HFF-Myc (cell line): ENCODE measurements around the gene WDHD1.
A peak's percentile ranks its signal among the peaks of the same experiment; 100 is the strongest.
"Not testable (repeated sequence)": the region's sequence is repeated elsewhere in the genome, so short reads cannot be mapped to it uniquely, and the experiment has no call there.

Source experiments
- DNase-seq: peaks from one replicate; pipeline ENCODE4 v3.0.0-alpha.2; 2011; ENCODE audit warnings: low read depth; ENCODE audit errors: extremely low read depth
- H3K4me3 ChIP-seq: replicated peaks from 2 replicates; pipeline ENCODE4 v1.5.1; 2011; ENCODE audit warnings: low read depth, mild to moderate bottlenecking, control low read depth, low read length
- TF ChIP-seq, protein P1 (sequence below): IDR thresholded peaks from 2 replicates; pipeline ENCODE4 v1.5.1; 2012; ENCODE audit warnings: mild to moderate bottlenecking, low read depth, low read length, control low read depth; ENCODE audit errors: missing control alignments

WDHD1 gene

DNA sequence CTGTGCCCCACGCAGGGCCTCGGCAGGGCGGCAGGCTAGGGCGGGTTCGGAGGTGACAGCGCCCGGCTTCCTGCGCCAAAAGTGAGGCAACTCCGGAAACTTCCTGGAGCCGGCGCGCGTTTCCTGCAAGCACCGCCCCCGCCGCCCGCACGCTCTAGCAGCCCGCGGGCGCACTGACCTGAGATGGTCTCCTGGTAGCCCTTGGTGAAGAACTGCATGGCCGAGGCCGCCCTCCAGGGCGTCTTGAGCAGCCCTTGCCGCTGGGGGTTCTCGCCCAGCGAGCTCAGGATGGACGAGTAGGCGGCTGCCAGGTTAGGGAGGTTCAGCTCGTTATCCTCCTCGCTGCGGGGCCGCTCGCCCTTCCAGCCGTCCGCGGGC, 124.8 kb downstream of the WDHD1 start:
- TF ChIP-seq, protein P1, sequence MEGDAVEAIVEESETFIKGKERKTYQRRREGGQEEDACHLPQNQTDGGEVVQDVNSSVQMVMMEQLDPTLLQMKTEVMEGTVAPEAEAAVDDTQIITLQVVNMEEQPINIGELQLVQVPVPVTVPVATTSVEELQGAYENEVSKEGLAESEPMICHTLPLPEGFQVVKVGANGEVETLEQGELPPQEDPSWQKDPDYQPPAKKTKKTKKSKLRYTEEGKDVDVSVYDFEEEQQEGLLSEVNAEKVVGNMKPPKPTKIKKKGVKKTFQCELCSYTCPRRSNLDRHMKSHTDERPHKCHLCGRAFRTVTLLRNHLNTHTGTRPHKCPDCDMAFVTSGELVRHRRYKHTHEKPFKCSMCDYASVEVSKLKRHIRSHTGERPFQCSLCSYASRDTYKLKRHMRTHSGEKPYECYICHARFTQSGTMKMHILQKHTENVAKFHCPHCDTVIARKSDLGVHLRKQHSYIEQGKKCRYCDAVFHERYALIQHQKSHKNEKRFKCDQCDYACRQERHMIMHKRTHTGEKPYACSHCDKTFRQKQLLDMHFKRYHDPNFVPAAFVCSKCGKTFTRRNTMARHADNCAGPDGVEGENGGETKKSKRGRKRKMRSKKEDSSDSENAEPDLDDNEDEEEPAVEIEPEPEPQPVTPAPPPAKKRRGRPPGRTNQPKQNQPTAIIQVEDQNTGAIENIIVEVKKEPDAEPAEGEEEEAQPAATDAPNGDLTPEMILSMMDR, result no peak
- peak overlapping the region; percentile 65 for H3K4me3 ChIP-seq
- no peak for DNase-seq

DNA sequence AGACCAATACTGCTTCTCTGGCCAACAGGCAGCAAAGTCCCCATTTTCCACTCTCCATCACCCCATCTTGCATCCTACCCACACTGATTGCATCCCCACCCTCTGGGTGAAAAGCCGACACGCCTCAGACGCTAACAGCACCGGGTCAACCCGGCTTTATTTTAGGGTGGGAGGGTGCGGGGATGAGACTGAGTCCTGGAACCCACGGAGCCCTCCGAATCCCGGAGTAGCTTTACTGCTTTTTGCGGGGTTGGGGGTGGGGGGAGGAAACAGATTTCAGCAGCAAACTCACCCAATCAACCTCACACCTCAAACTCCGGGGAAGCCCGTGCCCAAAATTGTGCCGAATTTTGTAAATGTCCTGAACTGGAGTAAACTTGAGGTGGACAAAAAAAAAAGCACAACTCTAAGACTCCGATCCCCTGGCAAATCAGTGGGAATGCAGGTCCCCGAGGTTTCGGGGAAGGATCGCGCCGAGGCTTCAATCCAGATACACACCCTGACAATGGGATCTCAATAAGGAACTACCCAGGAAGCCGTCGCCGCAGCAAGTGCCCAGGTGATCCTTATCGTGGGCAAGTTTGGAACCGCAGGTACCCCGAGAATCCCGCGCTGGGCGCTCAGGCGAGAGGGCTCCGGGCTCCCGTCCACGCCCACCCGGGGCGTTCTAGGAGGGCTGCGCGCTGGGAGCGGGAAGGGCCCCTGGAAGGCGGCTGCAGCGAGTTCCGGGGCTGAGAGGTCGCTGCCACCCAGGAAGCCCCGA, 125.3 kb downstream of the WDHD1 start:
- TF ChIP-seq, protein P1, result no peak
- no peak for DNase-seq
- H3K4me3 ChIP-seq, result peak overlapping the region; percentile 65

DNA sequence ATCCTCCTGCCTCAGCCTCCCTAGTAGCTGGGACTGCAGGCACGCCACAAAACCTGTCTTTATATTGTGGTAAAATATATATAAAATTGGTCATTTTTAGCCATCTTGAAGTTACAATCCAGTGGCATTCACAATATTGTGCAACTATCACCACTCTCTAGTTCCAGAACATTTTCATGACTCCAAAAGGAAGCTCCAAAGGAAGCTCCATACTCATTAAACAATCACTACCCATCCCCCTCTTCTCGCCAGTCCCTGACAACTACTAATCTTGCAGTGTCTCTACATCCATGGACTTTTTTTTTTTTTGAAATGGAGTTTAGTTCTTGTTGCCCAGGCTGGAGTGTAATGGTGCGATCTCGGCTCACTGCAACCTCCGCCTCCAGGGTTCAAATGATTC, 127.3 kb downstream of the WDHD1 start:
- TF ChIP-seq, protein P1, result no peak
- H3K4me3 ChIP-seq, result no peak overlapping the region
- no peak for DNase-seq

DNA sequence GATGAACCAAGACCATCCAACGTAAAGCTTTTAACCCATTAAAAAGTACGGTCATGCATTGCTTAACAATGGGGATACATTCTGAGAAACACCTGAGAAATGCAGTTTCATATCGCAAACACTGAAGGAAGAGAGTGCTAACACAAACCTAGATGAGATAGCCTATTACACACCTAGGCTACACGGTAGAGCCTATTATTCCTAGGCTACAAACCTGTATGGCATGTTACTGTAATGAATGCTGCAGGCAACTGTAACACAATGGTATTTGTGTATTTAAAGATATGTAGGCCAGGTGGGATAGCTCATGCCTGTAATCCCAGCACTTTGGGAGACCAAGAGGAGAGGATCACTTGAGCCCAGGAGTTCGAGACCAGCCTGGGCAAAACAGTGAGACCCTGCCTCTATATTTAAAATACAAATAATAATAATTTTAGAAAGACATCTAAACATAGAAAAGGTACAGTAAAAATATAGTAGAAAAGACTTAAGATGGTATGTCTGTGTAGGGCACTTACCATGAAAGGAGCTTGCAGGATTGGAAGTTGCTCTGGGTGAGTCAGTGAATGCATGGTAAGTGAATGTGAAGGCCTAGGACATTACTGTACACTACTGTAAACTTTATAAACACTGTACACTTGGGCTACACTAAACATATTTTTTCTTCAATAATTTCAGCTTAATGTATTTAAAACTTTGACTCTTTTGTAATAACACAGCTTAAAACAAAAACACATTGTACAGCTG, 128.9 kb downstream of the WDHD1 start:
- not testable (repeated sequence) for DNase-seq, H3K4me3 ChIP-seq

GRCh38 chr14:54895683-54896082, 131.2 kb downstream of the WDHD1 start:
- H3K4me3 ChIP-seq, result no peak overlapping the region
- TF ChIP-seq, protein P1, result no peak
- no peak for DNase-seq

DNA sequence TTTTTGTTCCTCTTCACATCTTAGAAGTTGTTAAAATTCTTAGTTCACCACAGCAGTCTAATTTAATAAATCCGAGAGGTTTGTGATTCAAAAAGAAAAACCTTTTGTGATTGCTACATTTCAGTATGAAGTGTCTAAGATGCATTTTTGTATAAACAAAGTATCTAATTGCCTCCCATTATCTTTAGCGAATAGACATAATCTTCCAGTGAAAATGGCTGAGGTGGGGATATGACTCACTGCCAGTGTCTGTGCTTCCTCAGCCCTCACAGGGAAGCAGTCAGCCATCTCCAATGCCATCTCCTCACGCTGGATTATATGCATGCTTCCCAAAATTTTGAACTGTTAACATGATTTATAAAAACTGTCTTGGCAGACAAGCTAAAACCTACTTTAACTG, 131.9 kb downstream of the WDHD1 start:
- DNase-seq, result no peak
- TF ChIP-seq, protein P1, result no peak
- H3K4me3 ChIP-seq, result no peak overlapping the region

DNA sequence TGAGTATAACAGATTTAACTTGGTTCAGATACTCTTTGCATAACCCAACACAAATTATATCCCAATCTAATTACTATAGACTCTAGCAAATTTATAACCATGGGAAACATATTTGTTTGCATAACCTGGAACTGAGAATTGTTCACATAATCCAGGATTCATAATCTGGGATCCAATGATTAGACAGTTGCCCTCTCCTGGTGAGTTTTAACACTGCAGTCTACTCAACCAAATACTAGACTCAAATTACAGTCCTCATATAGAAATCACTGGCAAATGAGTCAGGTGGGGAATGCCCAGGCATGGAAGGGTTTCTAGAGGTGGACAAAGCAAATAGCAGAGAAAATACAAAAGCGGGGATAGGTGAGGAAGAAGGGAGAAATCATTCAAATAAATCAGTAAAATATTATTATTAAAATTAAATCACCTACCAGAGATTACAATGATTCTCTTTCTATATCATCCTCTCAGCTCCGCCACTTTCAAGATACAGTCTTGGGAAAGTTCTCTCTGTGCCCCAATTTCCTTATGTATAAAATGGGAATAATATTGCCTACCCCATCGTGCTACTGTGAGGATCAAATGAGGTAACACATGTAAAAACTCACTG, 133.6 kb downstream of the WDHD1 start:
- H3K4me3 ChIP-seq, result no peak overlapping the region
- TF ChIP-seq, protein P1, result peak; percentile 71
- peak; percentile 61 for DNase-seq
